ENCODE results near the gene NKAIN2. TPM values are rescaled to one million over a fixed set of nuclear protein-coding genes. Genes with fewer than 3 reads are reported as not detected.

NKAIN2 gene
- total RNA-seq, 3 donors from 2014 or later (not counting 1 experiment from before 2014, with no cell fraction given) = 0.45 TPM; not detected in 2

DNA sequence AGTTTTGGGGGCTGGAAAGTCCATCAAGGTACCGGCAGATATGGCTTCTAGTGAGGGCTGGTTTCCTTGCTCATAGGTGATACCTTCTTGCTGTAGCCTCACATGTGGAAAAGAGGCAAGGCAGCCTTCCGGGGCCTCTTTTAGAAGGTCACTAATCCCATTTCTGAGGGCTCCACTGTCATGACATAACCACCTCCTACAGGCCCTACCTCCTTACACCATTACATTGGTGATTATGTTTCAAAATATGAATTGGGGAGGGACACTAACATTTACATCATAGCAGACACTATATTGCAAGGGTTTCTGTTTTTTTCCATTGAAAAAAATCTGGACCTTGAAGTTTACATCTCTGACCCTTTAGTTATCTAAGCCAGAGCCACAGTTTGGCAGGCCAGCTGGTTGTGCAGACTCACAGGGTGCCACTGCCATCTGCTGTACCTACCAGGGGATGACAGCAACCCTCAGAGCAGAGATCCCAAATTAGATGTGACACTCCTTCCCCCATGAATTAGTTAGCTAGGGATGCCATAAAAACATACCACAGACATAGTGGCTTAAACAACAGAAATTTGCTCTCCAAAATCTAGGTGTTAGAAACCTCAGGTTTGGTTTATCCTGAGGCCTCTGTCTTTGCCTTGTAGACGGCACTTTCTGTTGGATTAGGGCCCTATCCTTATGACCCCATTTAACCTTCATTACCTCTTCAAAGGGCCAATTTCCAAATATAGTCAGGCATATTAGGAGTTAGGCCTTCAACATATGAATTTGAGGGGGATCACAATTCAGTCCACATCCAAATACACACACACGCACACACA lies 992.2 kb downstream of the NKAIN2 start:
- DNase-seq = no peak
- no peak for ATAC-seq
- H3K4me1 ChIP-seq (ENCODE audit: control insufficient read depth, insufficient read depth, low read length) = no peaks in the 10 kb centered on the region
- H3K4me3 Mint-ChIP-seq = no peak overlapping the region
- TF ChIP-seq, protein P1, sequence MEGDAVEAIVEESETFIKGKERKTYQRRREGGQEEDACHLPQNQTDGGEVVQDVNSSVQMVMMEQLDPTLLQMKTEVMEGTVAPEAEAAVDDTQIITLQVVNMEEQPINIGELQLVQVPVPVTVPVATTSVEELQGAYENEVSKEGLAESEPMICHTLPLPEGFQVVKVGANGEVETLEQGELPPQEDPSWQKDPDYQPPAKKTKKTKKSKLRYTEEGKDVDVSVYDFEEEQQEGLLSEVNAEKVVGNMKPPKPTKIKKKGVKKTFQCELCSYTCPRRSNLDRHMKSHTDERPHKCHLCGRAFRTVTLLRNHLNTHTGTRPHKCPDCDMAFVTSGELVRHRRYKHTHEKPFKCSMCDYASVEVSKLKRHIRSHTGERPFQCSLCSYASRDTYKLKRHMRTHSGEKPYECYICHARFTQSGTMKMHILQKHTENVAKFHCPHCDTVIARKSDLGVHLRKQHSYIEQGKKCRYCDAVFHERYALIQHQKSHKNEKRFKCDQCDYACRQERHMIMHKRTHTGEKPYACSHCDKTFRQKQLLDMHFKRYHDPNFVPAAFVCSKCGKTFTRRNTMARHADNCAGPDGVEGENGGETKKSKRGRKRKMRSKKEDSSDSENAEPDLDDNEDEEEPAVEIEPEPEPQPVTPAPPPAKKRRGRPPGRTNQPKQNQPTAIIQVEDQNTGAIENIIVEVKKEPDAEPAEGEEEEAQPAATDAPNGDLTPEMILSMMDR (IDR thresholded peaks at IDR 0.05) = no peak
- no peaks in the 10 kb centered on the region for H3K4me1 Mint-ChIP-seq
- no peaks in the 10 kb centered on the region for H3K9me3 ChIP-seq (ENCODE audit: control insufficient read depth, insufficient read depth, low read length)
- H3K36me3 Mint-ChIP-seq = no peaks in the 10 kb centered on the region
- intact Hi-C loops (cut with micrococcal nuclease) = no loop called here
- no peaks in the 10 kb centered on the region for H3K27me3 Mint-ChIP-seq (ENCODE audit: low read depth in 2 of 2)
- H3K36me3 ChIP-seq (ENCODE audit: control insufficient read depth, insufficient read depth, low read length) = no peaks in the 10 kb centered on the region
- 83% methylated on average over 3 of the region's 4 CpGs for WGBS (ENCODE audit: insufficient coverage)
- no peak overlapping the region for H3K27ac Mint-ChIP-seq
- H3K27ac ChIP-seq (ENCODE audit: low read length) = no peak overlapping the region
- no peaks in the 10 kb centered on the region for H3K9me3 Mint-ChIP-seq
- H3K4me3 ChIP-seq (ENCODE audit: low read length) = no peak overlapping the region
- no peaks in the 10 kb centered on the region for H3K27me3 ChIP-seq (ENCODE audit: control insufficient read depth, insufficient read depth, low read length)

DNA sequence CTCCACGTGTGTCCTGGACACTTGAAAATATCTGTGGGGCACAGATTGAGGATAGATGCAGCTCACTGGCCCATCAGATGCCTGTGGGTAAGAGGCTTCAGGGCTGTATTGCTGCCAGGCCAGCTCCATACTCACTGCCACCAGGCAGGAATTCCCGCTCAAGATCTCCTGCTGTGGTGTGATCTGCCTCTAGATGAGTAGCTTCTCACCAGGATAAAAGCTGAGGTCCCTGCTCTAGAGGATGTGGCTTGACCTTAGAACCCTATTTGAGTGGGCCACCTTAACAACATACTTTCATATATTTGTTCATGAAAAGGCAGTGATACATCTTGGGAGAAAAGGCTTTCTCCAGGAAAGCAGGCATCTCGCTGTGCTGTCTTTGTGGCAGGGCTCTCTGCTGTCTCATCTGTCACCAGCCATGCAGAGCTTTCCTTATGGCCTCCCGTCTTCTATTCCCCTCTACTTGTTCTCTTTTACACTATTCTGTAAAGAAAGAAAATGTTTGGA lies 992.9 kb downstream of the NKAIN2 start:
- DNase-seq (no peak), ATAC-seq (no peak)
- H3K36me3 Mint-ChIP-seq = no peaks in the 10 kb centered on the region
- Histone ChIP-seq H3K36me3 (ENCODE audit: control insufficient read depth, insufficient read depth, low read length) (no peaks in the 10 kb centered on the region), H3K9me3 (ENCODE audit: control insufficient read depth, insufficient read depth, low read length) (no peaks in the 10 kb centered on the region), H3K27ac (ENCODE audit: low read length) (no peak overlapping the region), H3K4me3 (ENCODE audit: low read length) (no peak overlapping the region), H3K27me3 (ENCODE audit: control insufficient read depth, insufficient read depth, low read length) (no peaks in the 10 kb centered on the region), H3K4me1 (ENCODE audit: control insufficient read depth, insufficient read depth, low read length) (no peaks in the 10 kb centered on the region)
- 98% methylated on average over 3 of the region's 4 CpGs for WGBS (ENCODE audit: insufficient coverage)
- H3K9me3 Mint-ChIP-seq = no peaks in the 10 kb centered on the region
- no peaks in the 10 kb centered on the region for H3K27me3 Mint-ChIP-seq (ENCODE audit: low read depth in 2 of 2)
- TF ChIP-seq, protein P1 (IDR thresholded peaks at IDR 0.05) = no peak
- H3K4me1 Mint-ChIP-seq = no peaks in the 10 kb centered on the region
- no peak overlapping the region for H3K27ac Mint-ChIP-seq
- intact Hi-C loops (cut with micrococcal nuclease) = no loop called here
- no peak overlapping the region for H3K4me3 Mint-ChIP-seq

- Histone ChIP-seq H3K4me1 (ENCODE audit: control insufficient read depth, insufficient read depth, low read length) (no peaks in the 10 kb centered on the region), H3K4me3 (ENCODE audit: low read length) (no peak overlapping the region), H3K27ac (ENCODE audit: low read length) (no peak overlapping the region), H3K27me3 (ENCODE audit: control insufficient read depth, insufficient read depth, low read length) (no peaks in the 10 kb centered on the region), H3K36me3 (ENCODE audit: control insufficient read depth, insufficient read depth, low read length) (no peaks in the 10 kb centered on the region), H3K9me3 (ENCODE audit: control insufficient read depth, insufficient read depth, low read length) (no peaks in the 10 kb centered on the region)
- no peaks in the 10 kb centered on the region for H3K4me1 Mint-ChIP-seq
- H3K27me3 Mint-ChIP-seq (ENCODE audit: low read depth in 2 of 2) = no peaks in the 10 kb centered on the region
- H3K27ac Mint-ChIP-seq = no peak overlapping the region
- TF ChIP-seq, protein P1 (IDR thresholded peaks at IDR 0.05) = no peak
- intact Hi-C loops (cut with micrococcal nuclease) = no loop called here
- H3K36me3 Mint-ChIP-seq = no peaks in the 10 kb centered on the region
- ATAC-seq = no peak
- no peak for DNase-seq
- no peaks in the 10 kb centered on the region for H3K9me3 Mint-ChIP-seq
- H3K4me3 Mint-ChIP-seq = no peak overlapping the region
These were observed 993.6 kb downstream of the NKAIN2 start for GRCh38 chr6:124797224-124797623.
